ENCODE data around the gene NOG.

NOG gene

GRCh38 chr17:56593646-56594319 lies at the start of gene NOG:
Gene NOG (plus strand): TSS chr17:56593699. CDS start chr17:56594224, 525 bp downstream.
- peak; percentile 69 for DNase-seq (ENCODE audit: low spot score)

- DNase-seq (ENCODE audit: low spot score) = no peak
These were observed 48.4 kb upstream of the NOG start for GRCh38 chr17:56545106-56545505.

GRCh38 chr17:56545930-56546329 lies 47.6 kb upstream of the NOG start:
- DNase-seq (ENCODE audit: low spot score) = no peak

GRCh38 chr17:56548661-56549060 lies 44.8 kb upstream of the NOG start:
- no peak for DNase-seq (ENCODE audit: low spot score)

- DNase-seq (ENCODE audit: low spot score) = no peak
These were observed 44.0 kb upstream of the NOG start for GRCh38 chr17:56549501-56549900.

- no peak for DNase-seq (ENCODE audit: low spot score)
These were observed 35.8 kb upstream of the NOG start for GRCh38 chr17:56557682-56558081.

- DNase-seq (ENCODE audit: low spot score) = no peak
These were observed 35.4 kb upstream of the NOG start for GRCh38 chr17:56558088-56558487.

GRCh38 chr17:56570199-56570598 lies 23.3 kb upstream of the NOG start:
- DNase-seq (ENCODE audit: low spot score) = no peak

- no peak for DNase-seq (ENCODE audit: low spot score)
These were observed 22.0 kb upstream of the NOG start for GRCh38 chr17:56571456-56571855.

GRCh38 chr17:56577190-56577842 lies 16.2 kb upstream of the NOG start:
- DNase-seq (ENCODE audit: low spot score) = no peak

GRCh38 chr17:56577843-56578204 lies 15.7 kb upstream of the NOG start:
- DNase-seq (ENCODE audit: low spot score) = no peak

- no peak for DNase-seq (ENCODE audit: low spot score)
These were observed 11.6 kb upstream of the NOG start for GRCh38 chr17:56581635-56582627.

- DNase-seq (ENCODE audit: low spot score) = no peak
These were observed 9.7 kb upstream of the NOG start for GRCh38 chr17:56583772-56584171.

- DNase-seq (ENCODE audit: low spot score) = no peak
These were observed 6.2 kb upstream of the NOG start for GRCh38 chr17:56587298-56587697.

- DNase-seq (ENCODE audit: low spot score) = peak; percentile 74
These were observed 913 bp upstream of the NOG start for GRCh38 chr17:56592487-56593085.

GRCh38 chr17:56593086-56593645 lies 333 bp upstream of the NOG start:
- peak; percentile 57 for DNase-seq (ENCODE audit: low spot score)

- no peak for DNase-seq (ENCODE audit: low spot score)
These were observed 1.0 kb downstream of the NOG start for GRCh38 chr17:56594320-56595107.

GRCh38 chr17:56595108-56595418 lies 1.6 kb downstream of the NOG start:
- no peak for DNase-seq (ENCODE audit: low spot score)

GRCh38 chr17:56595831-56596690 lies 2.6 kb downstream of the NOG start:
- no peak for DNase-seq (ENCODE audit: low spot score)
